Measurements from ENCODE around the gene TPD52L1. TPM values are rescaled to one million over a fixed set of nuclear protein-coding genes. Genes with fewer than 3 reads are reported as not detected.

The TPD52L1 gene
- total and polyA plus RNA-seq, 2 of the 4 experiments (the other 2 are of a cell fraction): 10.2 to 13.5 TPM

GRCh38 chr6:125301435-125302391 lies 148.1 kb downstream of the TPD52L1 start, which contains the start of gene HDDC2:
Gene HDDC2 (minus strand): TSS chr6:125301967. CDS start chr6:125301932, 35 bp downstream.
- no peaks in the 10 kb centered on the region for H4K20me1 ChIP-seq (ENCODE audit: insufficient read depth, low read length)
- POLR2A ChIA-PET (ENCODE audit: unreplicated experiment): interaction anchor here (0.5 to 0.7 kb wide), 4 partner anchors 99 to 342 kb away, joined by 3 to 9 read pairs (median 4); no protein-coding TSS in a partner anchor
- in situ Hi-C loops (cut with MboI; ENCODE audit: low sequenced_read_pairs): loop anchor here (10.0 kb wide), 1 partner anchor 147 kb away; the partner anchor contains the start of gene TPD52L1
- peaks cover 9% of the 10 kb centered on the region for H3K36me3 ChIP-seq (ENCODE audit: control insufficient read depth, insufficient read depth, low read length)
- H4K5ac ChIP-seq (ENCODE audit: low read depth, low read length): peak within 1 kb of the TSS; percentile 96
- DNase-seq (peak; percentile 73), ATAC-seq (ENCODE audit: low read depth) (peak; percentile 84)
- H2BK120ac ChIP-seq (ENCODE audit: low read depth, low read length): peak within 1 kb of the TSS; percentile 87
- peak within 1 kb of the TSS; percentile 96 for H3K4ac ChIP-seq (ENCODE audit: low read depth, low read length)
- peak within 1 kb of the TSS; percentile 97 for H2BK5ac ChIP-seq (ENCODE audit: low read depth, low read length, poor library complexity, severe bottlenecking)
- H3K23ac ChIP-seq (ENCODE audit: low read depth, low read length): peak within 1 kb of the TSS; percentile 90
- peak within 1 kb of the TSS; percentile 95 to 98 for H4K8ac ChIP-seq (ENCODE audit: low read depth in 2 of 2, low read length in 2 of 2)
- no TSS peak for BruUV-seq (replicated peaks)
- H2AK9ac ChIP-seq (replicated peaks; ENCODE audit: low read depth, low read length, poor library complexity): peak within 1 kb of the TSS; percentile 94
- peaks cover 24 to 36% of the 10 kb centered on the region in 2 experiments for H3K79me1 ChIP-seq (ENCODE audit: low read depth in 1 of 2, low read length in 2 of 2)
- 10% methylated on average over 32 of the region's 67 CpGs; no CpG with 5 or more reads in 1 of the 2 experiments for WGBS, 2 experiments (ENCODE audit: extremely low coverage in 2 of 2, insufficient read length in 1 of 2)
- peak within 1 kb of the TSS; percentile 96 for H3K14ac ChIP-seq (replicated peaks; ENCODE audit: low read depth, low read length)
- intact Hi-C loops (cut with micrococcal nuclease): loop anchor here (1.0 to 5.0 kb wide), 4 partner anchors 99 to 338 kb away; partner anchors contain the start of gene TPD52L1
- peak within 1 kb of the TSS; percentile 91; the same call in 2 of the 3 replicates for H2BK15ac ChIP-seq (ENCODE audit: low read depth, low read length)
- H3K4me1 ChIP-seq (ENCODE audit: control insufficient read depth, insufficient read depth, low read length): peaks cover 4% of the 10 kb centered on the region
- H3K56ac ChIP-seq (ENCODE audit: extremely low read depth, insufficient read depth, low read length): peak within 1 kb of the TSS; percentile 59
- H3K18ac ChIP-seq (ENCODE audit: low read depth, low read length): peak within 1 kb of the TSS; percentile 95
- H3K27ac ChIP-seq (ENCODE audit: insufficient read depth, low read length): peak within 1 kb of the TSS; percentile 98
- peak within 1 kb of the TSS; percentile 84 for H3K4me3 ChIP-seq (ENCODE audit: insufficient read depth, low read depth, low read length)
- peak within 1 kb of the TSS; percentile 83 for H3K4me2 ChIP-seq (ENCODE audit: low read depth, low read length)
- peak within 1 kb of the TSS; percentile 96 for H2AK5ac ChIP-seq (ENCODE audit: low read depth, low read length)
- peak within 1 kb of the TSS; percentile 89 for H4K91ac ChIP-seq (ENCODE audit: insufficient read depth, low read depth, low read length)
- peak within 1 kb of the TSS; percentile 99 for H2AFZ ChIP-seq (replicated peaks; ENCODE audit: low read length, poor library complexity)
- H3K9ac ChIP-seq (ENCODE audit: low read depth, low read length): peak within 1 kb of the TSS; percentile 99
- peaks cover 5% of the 10 kb centered on the region; the same call in 1 of the 2 replicates for H3K9me1 ChIP-seq (ENCODE audit: insufficient read depth, low read length)
- peaks cover 3% of the 10 kb centered on the region; the same call in 1 of the 2 replicates for H3K9me3 ChIP-seq (ENCODE audit: control insufficient read depth, insufficient read depth, low read length)
- CTCF ChIA-PET: interaction anchor here (0.7 to 1.8 kb wide), 5 partner anchors 9 to 489 kb away, joined by 3 to 4 read pairs (median 3); partner anchors contain the start of gene NCOA7
- dilution Hi-C loops (cut with HindIII; ENCODE audit: low sequenced_read_pairs, unreplicated experiment): no loop called here
- peak within 1 kb of the TSS; percentile 21; the same call in 1 of the 2 replicates for H2BK20ac ChIP-seq (ENCODE audit: low read depth, low read length)
- no peaks in the 10 kb centered on the region for H3K27me3 ChIP-seq (ENCODE audit: control insufficient read depth, insufficient read depth, low read length)
- no peak for TF ChIP-seq CHD1 (IDR thresholded peaks at IDR 0.05; ENCODE audit: low read depth, low read length)
- TF ChIP-seq NFE2L2 (IDR thresholded peaks at IDR 0.05; ENCODE audit: low read depth, low read length): no peak
- TF ChIP-seq FOS (IDR thresholded peaks at IDR 0.05; ENCODE audit: low read depth, low read length): no peak
- TF ChIP-seq POLR2A (IDR thresholded peaks at IDR 0.05; ENCODE audit: low read depth, low read length): peak; percentile 55; the same call in 1 of the 2 replicates
- no peak for TF ChIP-seq BHLHE40 (IDR thresholded peaks at IDR 0.05; ENCODE audit: low read depth, low read length)
- 0 out of 2 replicates have a peak, but pooled peaks have one; percentile 33 for TF ChIP-seq MXI1 (IDR thresholded peaks at IDR 0.05; ENCODE audit: borderline replicate concordance, low read depth, low read length)
- TF ChIP-seq, protein P1, sequence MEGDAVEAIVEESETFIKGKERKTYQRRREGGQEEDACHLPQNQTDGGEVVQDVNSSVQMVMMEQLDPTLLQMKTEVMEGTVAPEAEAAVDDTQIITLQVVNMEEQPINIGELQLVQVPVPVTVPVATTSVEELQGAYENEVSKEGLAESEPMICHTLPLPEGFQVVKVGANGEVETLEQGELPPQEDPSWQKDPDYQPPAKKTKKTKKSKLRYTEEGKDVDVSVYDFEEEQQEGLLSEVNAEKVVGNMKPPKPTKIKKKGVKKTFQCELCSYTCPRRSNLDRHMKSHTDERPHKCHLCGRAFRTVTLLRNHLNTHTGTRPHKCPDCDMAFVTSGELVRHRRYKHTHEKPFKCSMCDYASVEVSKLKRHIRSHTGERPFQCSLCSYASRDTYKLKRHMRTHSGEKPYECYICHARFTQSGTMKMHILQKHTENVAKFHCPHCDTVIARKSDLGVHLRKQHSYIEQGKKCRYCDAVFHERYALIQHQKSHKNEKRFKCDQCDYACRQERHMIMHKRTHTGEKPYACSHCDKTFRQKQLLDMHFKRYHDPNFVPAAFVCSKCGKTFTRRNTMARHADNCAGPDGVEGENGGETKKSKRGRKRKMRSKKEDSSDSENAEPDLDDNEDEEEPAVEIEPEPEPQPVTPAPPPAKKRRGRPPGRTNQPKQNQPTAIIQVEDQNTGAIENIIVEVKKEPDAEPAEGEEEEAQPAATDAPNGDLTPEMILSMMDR (conservative IDR thresholded peaks at IDR 0.05; ENCODE audit: low read depth, low read length): no peak
- TF ChIP-seq RAD21 (IDR thresholded peaks at IDR 0.05; ENCODE audit: low read length): no peak
- TF ChIP-seq ELK1 (IDR thresholded peaks at IDR 0.05; ENCODE audit: borderline replicate concordance, low read depth, low read length): no peak
- TF ChIP-seq SMC3 (IDR thresholded peaks at IDR 0.05; ENCODE audit: low read depth, low read length): no peak
- TF ChIP-seq USF2 (IDR thresholded peaks at IDR 0.05; ENCODE audit: low read depth, low read length): no peak
- no peak for TF ChIP-seq CEBPB (IDR thresholded peaks at IDR 0.05; ENCODE audit: low read depth, low read length)

All from IMR-90 (cell line).